ENCODE results near the gene STRAP. TPM values are rescaled to one million over a fixed set of nuclear protein-coding genes. Genes with fewer than 3 reads are reported as not detected.
A peak's percentile ranks its signal among the peaks of the same experiment; 100 is the strongest.

Gene STRAP, protein sequence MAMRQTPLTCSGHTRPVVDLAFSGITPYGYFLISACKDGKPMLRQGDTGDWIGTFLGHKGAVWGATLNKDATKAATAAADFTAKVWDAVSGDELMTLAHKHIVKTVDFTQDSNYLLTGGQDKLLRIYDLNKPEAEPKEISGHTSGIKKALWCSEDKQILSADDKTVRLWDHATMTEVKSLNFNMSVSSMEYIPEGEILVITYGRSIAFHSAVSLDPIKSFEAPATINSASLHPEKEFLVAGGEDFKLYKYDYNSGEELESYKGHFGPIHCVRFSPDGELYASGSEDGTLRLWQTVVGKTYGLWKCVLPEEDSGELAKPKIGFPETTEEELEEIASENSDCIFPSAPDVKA
- total RNA-seq, result 10 to 100 TPM; 64.1 to 97.2 TPM
- polyA plus RNA-seq (ENCODE audit: insufficient read length in 2 of 2), result 100 to 1,000 TPM; 193 to 238 TPM
- long read RNA-seq, donor 1, transcript STRAP-202 (10 exons, 1,866 nt), result major isoform, 76 of 111 reads
- long read RNA-seq, donor 1, partial matches to known transcripts, result 25 of 111 reads
- long read RNA-seq, donor 1, other reads (novel, unspliced or antisense), result 5 of 111 reads
- long read RNA-seq, donor 2, transcript STRAP-202 (10 exons, 1,866 nt), result major isoform, 37 of 51 reads
- long read RNA-seq, donor 2, partial matches to known transcripts, result 9 of 51 reads
- long read RNA-seq, donor 2, other reads (novel, unspliced or antisense), result 0 of 51 reads
- long read RNA-seq, donor 3, transcript STRAP-202 (10 exons, 1,866 nt), result major isoform, 46 of 61 reads
- long read RNA-seq, donor 3, partial matches to known transcripts, result 13 of 61 reads
- long read RNA-seq, donor 3, other reads (novel, unspliced or antisense), result 0 of 61 reads
- long read RNA-seq, donor 4, transcript STRAP-202 (10 exons, 1,866 nt), result major isoform, 51 of 88 reads
- long read RNA-seq, donor 4, partial matches to known transcripts, result 35 of 88 reads
- long read RNA-seq, donor 4, other reads (novel, unspliced or antisense), result 0 of 88 reads

DNA sequence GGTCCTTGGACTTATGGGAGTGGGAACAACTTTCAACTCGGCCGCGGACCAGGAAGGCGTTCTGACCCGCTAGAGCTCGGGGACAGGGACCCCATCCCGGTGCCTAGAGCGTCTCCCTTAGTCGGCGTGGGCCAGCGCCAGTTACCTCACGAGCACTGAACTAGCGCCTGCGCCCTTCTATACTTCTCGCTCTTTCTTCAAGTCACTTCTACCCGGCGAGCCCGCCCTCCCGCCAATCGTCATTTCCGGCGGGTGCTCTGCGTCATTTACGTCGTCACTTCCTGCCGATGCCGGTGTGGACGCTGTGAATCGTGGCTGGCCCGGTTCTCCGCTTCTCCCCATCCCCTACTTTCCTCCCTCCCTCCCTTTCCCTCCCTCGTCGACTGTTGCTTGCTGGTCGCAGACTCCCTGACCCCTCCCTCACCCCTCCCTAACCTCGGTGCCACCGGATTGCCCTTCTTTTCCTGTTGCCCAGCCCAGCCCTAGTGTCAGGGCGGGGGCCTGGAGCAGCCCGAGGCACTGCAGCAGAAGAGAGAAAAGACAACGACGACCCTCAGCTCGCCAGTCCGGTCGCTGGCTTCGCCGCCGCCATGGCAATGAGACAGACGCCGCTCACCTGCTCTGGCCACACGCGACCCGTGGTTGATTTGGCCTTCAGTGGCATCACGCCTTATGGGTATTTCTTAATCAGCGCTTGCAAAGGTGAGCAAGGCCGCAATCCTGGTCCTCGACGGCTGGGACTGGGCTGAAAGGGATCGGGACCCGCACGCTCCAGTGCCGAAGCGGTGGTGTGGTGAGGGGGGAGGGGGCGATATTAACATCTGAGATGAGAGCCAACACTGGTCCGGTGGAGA lies at the start of gene STRAP:
TSS of gene STRAP (plus strand) at position 270 of the 854 bp plus-strand sequence. CDS start at position 591, 321 bp downstream.
- 0% methylated on average over 61 of the region's 63 CpGs for WGBS (ENCODE audit: insufficient coverage)
- no peaks in the 10 kb centered on the region for H3K4me1 ChIP-seq (ENCODE audit: control insufficient read depth, insufficient read depth, low read length)

DNA sequence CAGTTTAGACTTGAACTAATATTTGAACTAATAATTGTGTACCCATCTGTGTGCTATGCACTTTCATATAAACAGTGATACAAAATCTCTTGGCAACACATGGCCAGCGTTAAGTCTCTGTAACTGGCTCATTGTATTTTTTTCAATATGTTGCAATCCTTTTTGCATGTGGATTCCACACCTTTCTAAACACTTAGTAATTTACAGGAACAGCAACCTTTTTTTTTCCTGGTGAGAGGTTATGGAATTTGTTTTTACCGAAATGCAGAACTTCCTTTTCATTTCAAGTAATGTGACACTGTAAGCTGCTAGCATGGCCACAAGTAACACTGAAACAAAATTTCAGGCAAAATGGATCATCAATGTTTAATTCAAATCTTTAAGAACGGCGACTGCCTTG lies 47.6 kb upstream of the STRAP start:
- Histone ChIP-seq H3K36me3 (ENCODE audit: control insufficient read depth, insufficient read depth, low read length) (no peaks in the 10 kb centered on the region), H3K9me3 (ENCODE audit: control insufficient read depth, insufficient read depth, low read length) (no peaks in the 10 kb centered on the region), H3K27ac (ENCODE audit: low read depth, low read length) (no peak overlapping the region), H3K4me3 (ENCODE audit: low read depth, low read length) (no peak overlapping the region), H3K4me1 (ENCODE audit: control insufficient read depth, insufficient read depth, low read length) (no peaks in the 10 kb centered on the region), H3K27me3 (ENCODE audit: control insufficient read depth, insufficient read depth, low read length) (no peaks in the 10 kb centered on the region)
- WGBS (ENCODE audit: insufficient coverage), result 100% methylated on average over 1 of the region's 4 CpGs
- no peak for DNase-seq (ENCODE audit: low read depth in 4 of 6, low spot score in 6 of 6)

More for the DNA sequence above, at the start of gene STRAP:
- no peaks in the 10 kb centered on the region for H3K27me3 ChIP-seq (ENCODE audit: control insufficient read depth, insufficient read depth, low read length)
- peak within 1 kb of the TSS; percentile 100 for H3K4me3 ChIP-seq (ENCODE audit: low read depth, low read length)
- peak; percentile 96 to 99 (median 97) for DNase-seq (ENCODE audit: low read depth in 4 of 6, low spot score in 6 of 6)
- no peaks in the 10 kb centered on the region for H3K36me3 ChIP-seq (ENCODE audit: control insufficient read depth, insufficient read depth, low read length)
- peak within 1 kb of the TSS; percentile 99 for H3K27ac ChIP-seq (ENCODE audit: low read depth, low read length)
- no peaks in the 10 kb centered on the region for H3K9me3 ChIP-seq (ENCODE audit: control insufficient read depth, insufficient read depth, low read length)

DNA sequence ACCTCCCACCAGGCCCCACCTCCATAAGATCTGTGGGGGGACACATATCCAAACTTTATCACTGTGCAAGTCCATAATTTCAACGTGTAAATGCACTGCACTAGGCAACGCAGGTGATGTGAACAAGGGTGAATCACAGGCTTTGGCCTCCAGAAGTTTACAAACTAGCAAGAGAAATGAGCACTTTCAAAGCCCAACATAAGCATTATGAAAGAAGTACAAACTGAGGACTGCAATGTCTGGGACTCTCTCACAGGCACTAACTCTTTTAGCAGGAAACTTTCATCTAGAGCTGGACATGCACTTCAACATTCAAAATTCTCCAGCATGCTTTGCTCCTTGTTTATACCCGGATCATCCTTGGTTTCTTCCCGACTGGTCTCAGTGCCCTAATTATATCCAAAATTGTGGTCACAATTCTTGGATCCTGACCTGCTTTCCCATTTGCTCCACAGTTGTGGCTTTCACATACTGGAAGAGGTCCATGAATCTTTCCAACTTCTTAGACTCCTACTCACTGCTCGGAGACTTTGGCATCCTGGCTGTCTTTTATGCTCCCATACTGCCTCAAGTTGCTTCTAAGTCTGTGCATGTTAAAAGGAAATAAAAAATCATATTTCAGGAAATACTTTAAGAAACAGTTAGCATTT lies 44.9 kb upstream of the STRAP start:
- Histone ChIP-seq H3K4me3 (ENCODE audit: low read depth, low read length) (no peak overlapping the region), H3K27ac (ENCODE audit: low read depth, low read length) (no peak overlapping the region), H3K9me3 (ENCODE audit: control insufficient read depth, insufficient read depth, low read length) (no peaks in the 10 kb centered on the region), H3K4me1 (ENCODE audit: control insufficient read depth, insufficient read depth, low read length) (no peaks in the 10 kb centered on the region), H3K27me3 (ENCODE audit: control insufficient read depth, insufficient read depth, low read length) (no peaks in the 10 kb centered on the region), H3K36me3 (ENCODE audit: control insufficient read depth, insufficient read depth, low read length) (no peaks in the 10 kb centered on the region)
- peak in 1 of 6 donors; percentile 61 for DNase-seq (ENCODE audit: low read depth in 4 of 6, low spot score in 6 of 6)
- WGBS (ENCODE audit: insufficient coverage), result 88% methylated on average over 3 of the region's 5 CpGs

DNA sequence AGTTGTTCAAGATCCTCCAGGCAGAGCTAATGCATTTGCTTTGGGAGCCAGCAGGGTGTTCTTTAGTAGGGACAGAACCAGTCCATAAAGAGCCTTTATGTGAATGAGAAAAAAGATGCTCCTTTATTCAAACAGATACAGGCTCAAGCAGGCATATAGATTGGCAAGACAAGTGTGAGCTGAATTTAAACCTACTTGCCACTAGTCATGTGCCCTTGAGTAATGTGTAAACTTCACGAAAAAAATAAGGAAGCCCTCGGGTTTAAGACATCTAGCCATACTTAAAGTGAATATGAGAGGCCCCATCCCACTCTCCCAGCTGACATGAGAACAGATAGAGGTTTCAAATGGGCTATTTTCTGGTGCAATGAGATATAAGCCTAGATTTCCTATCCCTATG lies 43.1 kb upstream of the STRAP start:
- no CpG with 5 or more reads among the region's 2 CpGs for WGBS (ENCODE audit: insufficient coverage)
- DNase-seq (ENCODE audit: low read depth in 4 of 6, low spot score in 6 of 6), result peak in 3 of 6 donors; percentile 20 to 76 (median 45)

DNA sequence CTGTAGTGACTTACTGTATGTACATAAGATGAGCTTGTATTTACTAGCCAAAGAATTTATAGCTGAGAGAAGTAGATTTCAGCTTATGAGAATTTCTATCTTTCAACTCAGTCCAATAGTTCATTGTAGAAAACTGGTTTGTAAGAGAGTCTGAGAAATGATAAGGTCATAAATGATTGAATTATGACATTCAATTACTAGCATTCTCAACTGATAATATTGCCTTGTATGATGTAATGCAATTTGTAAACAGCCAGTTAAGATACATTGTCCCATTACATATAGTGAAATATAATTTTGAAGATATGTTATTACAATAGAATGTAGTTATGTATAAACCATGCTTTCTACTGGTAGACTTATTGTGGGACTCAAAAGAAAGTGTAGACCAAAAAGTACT lies 42.5 kb upstream of the STRAP start:
- H3K27me3 ChIP-seq (ENCODE audit: control insufficient read depth, insufficient read depth, low read length), result no peaks in the 10 kb centered on the region
- H3K27ac ChIP-seq (ENCODE audit: low read depth, low read length), result no peak overlapping the region
- no peak overlapping the region for H3K4me3 ChIP-seq (ENCODE audit: low read depth, low read length)
- H3K36me3 ChIP-seq (ENCODE audit: control insufficient read depth, insufficient read depth, low read length), result no peaks in the 10 kb centered on the region
- DNase-seq (ENCODE audit: low read depth in 4 of 6, low spot score in 6 of 6), result no peak
- H3K9me3 ChIP-seq (ENCODE audit: control insufficient read depth, insufficient read depth, low read length), result no peaks in the 10 kb centered on the region
- no peaks in the 10 kb centered on the region for H3K4me1 ChIP-seq (ENCODE audit: control insufficient read depth, insufficient read depth, low read length)

More for the DNA sequence above, 43.1 kb upstream of the STRAP start:
- Histone ChIP-seq H3K4me1 (ENCODE audit: control insufficient read depth, insufficient read depth, low read length) (no peaks in the 10 kb centered on the region), H3K9me3 (ENCODE audit: control insufficient read depth, insufficient read depth, low read length) (no peaks in the 10 kb centered on the region), H3K4me3 (ENCODE audit: low read depth, low read length) (no peak overlapping the region), H3K36me3 (ENCODE audit: control insufficient read depth, insufficient read depth, low read length) (no peaks in the 10 kb centered on the region), H3K27me3 (ENCODE audit: control insufficient read depth, insufficient read depth, low read length) (no peaks in the 10 kb centered on the region), H3K27ac (ENCODE audit: low read depth, low read length) (peak overlapping the region; percentile 19)

DNA sequence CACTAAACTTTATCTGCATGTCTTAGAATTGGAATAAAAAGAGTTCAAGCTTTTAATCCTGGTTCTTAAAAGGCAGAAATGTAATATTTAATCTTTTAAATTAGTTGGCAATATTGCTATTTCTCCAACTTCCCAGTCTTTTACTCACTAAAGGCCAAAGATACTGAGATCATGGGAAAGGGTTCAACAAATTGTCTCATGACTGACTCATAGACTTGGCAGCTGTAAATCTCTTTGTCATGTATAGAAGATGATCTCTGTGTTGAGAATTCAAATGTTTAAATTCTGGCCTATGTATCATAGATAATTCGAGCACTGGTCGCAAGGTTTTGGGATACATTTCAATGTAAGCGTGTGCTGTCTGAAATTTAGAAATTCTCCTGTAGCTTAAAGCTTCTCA lies 40.1 kb upstream of the STRAP start:
- WGBS (ENCODE audit: insufficient coverage), result 95% methylated on average over 3 of the region's 3 CpGs
- no peak overlapping the region for H3K27ac ChIP-seq (ENCODE audit: low read depth, low read length)
- no peaks in the 10 kb centered on the region for H3K9me3 ChIP-seq (ENCODE audit: control insufficient read depth, insufficient read depth, low read length)
- no peak overlapping the region for H3K4me3 ChIP-seq (ENCODE audit: low read depth, low read length)
- H3K36me3 ChIP-seq (ENCODE audit: control insufficient read depth, insufficient read depth, low read length), result no peaks in the 10 kb centered on the region
- H3K27me3 ChIP-seq (ENCODE audit: control insufficient read depth, insufficient read depth, low read length), result no peaks in the 10 kb centered on the region
- H3K4me1 ChIP-seq (ENCODE audit: control insufficient read depth, insufficient read depth, low read length), result no peaks in the 10 kb centered on the region
- no peak for DNase-seq (ENCODE audit: low read depth in 4 of 6, low spot score in 6 of 6)

DNA sequence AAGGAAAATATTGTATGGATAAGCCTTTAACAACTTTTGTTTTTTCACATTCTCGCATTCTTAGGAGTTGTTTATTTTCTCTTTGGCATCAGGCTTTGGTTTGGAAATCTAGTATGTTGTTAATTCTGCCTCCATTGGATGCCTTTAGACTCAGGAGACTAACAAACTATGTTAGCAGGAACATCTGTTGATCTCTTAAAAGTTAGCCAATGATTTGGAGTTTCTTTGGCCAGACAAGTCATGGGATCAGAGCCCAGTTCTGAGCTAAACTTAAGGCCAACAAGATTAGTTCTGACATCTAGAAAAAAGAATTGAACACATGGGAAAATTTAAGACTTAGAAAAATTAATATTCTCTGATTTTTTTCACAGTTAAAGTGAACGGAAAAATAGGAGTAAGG lies 35.3 kb upstream of the STRAP start:
- H3K27ac ChIP-seq (ENCODE audit: low read depth, low read length), result no peak overlapping the region
- WGBS (ENCODE audit: insufficient coverage), result no CpG with 5 or more reads among the region's 2 CpGs
- no peak overlapping the region for H3K4me3 ChIP-seq (ENCODE audit: low read depth, low read length)
- H3K4me1 ChIP-seq (ENCODE audit: control insufficient read depth, insufficient read depth, low read length), result no peaks in the 10 kb centered on the region
- no peaks in the 10 kb centered on the region for H3K27me3 ChIP-seq (ENCODE audit: control insufficient read depth, insufficient read depth, low read length)
- DNase-seq (ENCODE audit: low read depth in 4 of 6, low spot score in 6 of 6), result peak in 1 of 6 donors; percentile 45
- H3K9me3 ChIP-seq (ENCODE audit: control insufficient read depth, insufficient read depth, low read length), result no peaks in the 10 kb centered on the region
- H3K36me3 ChIP-seq (ENCODE audit: control insufficient read depth, insufficient read depth, low read length), result no peaks in the 10 kb centered on the region

DNA sequence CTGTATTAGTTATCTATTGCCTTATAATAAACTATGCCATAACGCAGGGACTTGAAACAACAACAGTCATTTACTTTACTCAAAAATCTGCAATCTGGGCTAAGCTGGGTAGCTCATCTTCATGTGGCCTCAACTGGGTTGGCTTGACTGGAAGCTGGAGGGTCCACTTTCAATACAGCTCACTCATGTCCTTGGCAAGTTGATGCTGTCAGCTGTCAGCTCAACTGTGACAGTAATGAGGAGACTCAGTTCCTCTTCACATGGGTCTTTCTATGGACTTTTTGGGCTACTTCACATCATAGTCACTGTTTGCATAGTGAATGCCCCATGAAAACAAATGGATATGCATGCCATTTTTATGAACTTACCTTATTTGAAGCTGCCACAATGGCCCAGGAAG lies 33.6 kb upstream of the STRAP start:
- no peak overlapping the region for H3K27ac ChIP-seq (ENCODE audit: low read depth, low read length)
- no peaks in the 10 kb centered on the region for H3K9me3 ChIP-seq (ENCODE audit: control insufficient read depth, insufficient read depth, low read length)
- no peaks in the 10 kb centered on the region for H3K4me1 ChIP-seq (ENCODE audit: control insufficient read depth, insufficient read depth, low read length)
- H3K4me3 ChIP-seq (ENCODE audit: low read depth, low read length), result no peak overlapping the region
- WGBS (ENCODE audit: insufficient coverage), result 100% methylated on average over 1 of the region's 1 CpG
- no peak for DNase-seq (ENCODE audit: low read depth in 4 of 6, low spot score in 6 of 6)
- no peaks in the 10 kb centered on the region for H3K36me3 ChIP-seq (ENCODE audit: control insufficient read depth, insufficient read depth, low read length)
- H3K27me3 ChIP-seq (ENCODE audit: control insufficient read depth, insufficient read depth, low read length), result no peaks in the 10 kb centered on the region

All from spinal cord (tissue), 10 donors.